Measurements from ENCODE around the gene SEPTIN8.

SEPTIN8 gene

GRCh38 chr5:132725745-132726144 is 51.3 kb downstream of the SEPTIN8 start (continued):
- no peak for TF ChIP-seq ZNF670 (tag by site-specific recombination; IDR thresholded peaks at IDR 0.05; ENCODE audit: low read depth)
- no peak for TF ChIP-seq ZNF274 (IDR thresholded peaks at IDR 0.05; ENCODE audit: low read length)
- TF ChIP-seq ZNF274 (tag by site-specific recombination; IDR thresholded peaks at IDR 0.05; ENCODE audit: borderline replicate concordance), result no peak
- TF ChIP-seq INSM2 (tag by site-specific recombination; IDR thresholded peaks at IDR 0.05), result no peak

- no peaks in the 10 kb centered on the region for H3K4me1 ChIP-seq (ENCODE audit: control insufficient read depth, insufficient read depth, low read length)
- CTCF ChIA-PET, result interaction anchor here (0.9 kb wide), 1 partner anchor 40 kb away, joined by 3 read pairs; no protein-coding TSS in a partner anchor
- no peak overlapping the region for H3K27ac ChIP-seq (ENCODE audit: extremely low read depth, low read depth, low read length)
- no peaks in the 10 kb centered on the region for H3K9me3 ChIP-seq (ENCODE audit: control insufficient read depth, insufficient read depth, low read depth, low read length)
- TF ChIP-seq ZIC2 (tag by site-specific recombination; IDR thresholded peaks at IDR 0.05), result no peak
- TF ChIP-seq ZBTB10 (tag by site-specific recombination; IDR thresholded peaks at IDR 0.05), result no peak
- no peak for TF ChIP-seq REST (tag by site-specific recombination; IDR thresholded peaks at IDR 0.05)
- POLR2A ChIA-PET, result no interaction called here
- no peak overlapping the region for H3K4me3 ChIP-seq (ENCODE audit: low read depth, low read length)
- H3K36me3 ChIP-seq (ENCODE audit: control insufficient read depth in 2 of 2, insufficient read depth in 1 of 2, low read length in 2 of 2), result peaks cover 6 to 51% of the 10 kb centered on the region in 2 experiments
These were observed 58.3 kb downstream of the SEPTIN8 start for GRCh38 chr5:132718544-132719312.

GRCh38 chr5:132714456-132715307 is 62.4 kb downstream of the SEPTIN8 start:
- Histone ChIP-seq H3K4me3 (ENCODE audit: low read depth, low read length) (no peak overlapping the region), H3K4me1 (ENCODE audit: control insufficient read depth, insufficient read depth, low read length) (no peaks in the 10 kb centered on the region), H3K27ac (ENCODE audit: extremely low read depth, low read depth, low read length) (no peak overlapping the region), H3K9me3 (ENCODE audit: control insufficient read depth, insufficient read depth, low read depth, low read length) (no peaks in the 10 kb centered on the region), H3K36me3 (ENCODE audit: control insufficient read depth in 2 of 2, insufficient read depth in 1 of 2, low read length in 2 of 2) (peaks cover 0 to 37% of the 10 kb centered on the region in 2 experiments; a peak in 2 of 3 replicates)
- ChIA-PET CTCF (interaction anchor here (0.8 to 3.5 kb wide), 8 partner anchors 10 to 188 kb away, joined by 3 to 17 read pairs (median 4); no protein-coding TSS in a partner anchor), POLR2A (no interaction called here)
- TF ChIP-seq ZNF792 (tag by site-specific recombination; IDR thresholded peaks at IDR 0.05) (no peak), ZNF280C (tag by site-specific recombination; IDR thresholded peaks at IDR 0.05) (no peak), ZNF121 (tag by site-specific recombination; IDR thresholded peaks at IDR 0.05) (no peak), ZNF138 (tag by site-specific recombination; IDR thresholded peaks at IDR 0.05; ENCODE audit: borderline replicate concordance) (no peak), ZBTB11 (tag by site-specific recombination; conservative IDR thresholded peaks at IDR 0.05; ENCODE audit: low read depth) (no peak), ZNF596 (tag by site-specific recombination; IDR thresholded peaks at IDR 0.05) (no peak), ZNF391 (tag by site-specific recombination; IDR thresholded peaks at IDR 0.05; ENCODE audit: borderline replicate concordance, low read depth) (no peak), ZNF549 (tag by site-specific recombination; IDR thresholded peaks at IDR 0.05) (no peak), ZSCAN23 (tag by site-specific recombination; IDR thresholded peaks at IDR 0.05) (no peak)
